HepG2 (cell line): Measurements from ENCODE around the gene LEMD2. TPM values are rescaled to one million over a fixed set of nuclear protein-coding genes. Genes with fewer than 3 reads are reported as not detected.
A peak's percentile ranks its signal among the peaks of the same experiment; 100 is the strongest.

Source experiments
- CREB1 ChIP-seq, 2 experiments: fragments of 450-650 bp in 1 of 2; IDR thresholded peaks; 2 replicates each; pipeline ENCODE4 v1.6.1; 2016 to 2017; ENCODE audit warnings: control low read depth in 1 of 2, mild to moderate bottlenecking in 1 of 2, missing compliant biosample characterization in 1 of 2, missing genetic modification characterization in 1 of 2
- NRL ChIP-seq: sonication (generic); formaldehyde crosslinking; IDR thresholded peaks from 2 replicates; pipeline ENCODE4 v1.5.0; 2020; ENCODE audit warnings: missing genetic modification reagents, mild to moderate bottlenecking, moderate library complexity, borderline replicate concordance
- PCBP2 ChIP-seq: fragments of 200-400 bp; formaldehyde crosslinking; optimal IDR thresholded peaks from 2 replicates; pipeline ENCODE3; 2018; ENCODE audit warnings: low read length, low read depth; ENCODE audit not compliant: poor library complexity, severe bottlenecking
- PRPF4 ChIP-seq: fragments of 200-400 bp; formaldehyde crosslinking; IDR thresholded peaks from 2 replicates; pipeline ENCODE4 v1.6.1; 2016; ENCODE audit warnings: low read length, low read depth; ENCODE audit not compliant: poor library complexity, severe bottlenecking
- XRCC5 ChIP-seq: fragments of 200-400 bp; formaldehyde crosslinking; optimal IDR thresholded peaks from 2 replicates; pipeline ENCODE3; 2017; ENCODE audit warnings: mild to moderate bottlenecking, low read length
- ZNF644 ChIP-seq: IDR thresholded peaks from 2 replicates; pipeline ENCODE4 v1.6.1; 2016; ENCODE audit warnings: low read depth
- polyA plus RNA-seq, 8 experiments: library from polyadenylated mRNA; depleted of rRNA in 3 of 8; stranded (reverse) in 7 of 8; unstranded in 1 of 8; fragments of >200 nt; fragmentation: Illumina TruSeq in 4 of 8; extraction: Trizol in 4 of 8; gene quantifications; 2 replicates each; pipeline versions ENCODE4 v1.2.1 to v1.2.3, GENCODE V29; 2011 to 2016; ENCODE audit warnings: low read depth in 4 of 8, missing spikeins in 1 of 8, mixed read lengths in 1 of 8; ENCODE audit not compliant: insufficient read depth in 1 of 8
- total RNA-seq, 5 experiments: library from RNA; depleted of rRNA; stranded (reverse); fragments of >200 nt; fragmentation: Illumina TruSeq; extraction: Trizol; gene quantifications; 2 replicates each; pipeline ENCODE4 v1.2.3, GENCODE V29; 2016; ENCODE audit warnings: low read depth in 1 of 5
- TF ChIP-seq, protein P1 (sequence below): sonication (generic); formaldehyde crosslinking; IDR thresholded peaks from 2 replicates; pipeline ENCODE4 v1.8.1; 2023; ENCODE audit warnings: mild to moderate bottlenecking, missing genetic modification reagents
- TF ChIP-seq, protein P2 (sequence below): sonication (generic); formaldehyde crosslinking; IDR thresholded peaks from 2 replicates; pipeline ENCODE4; 2020; ENCODE audit warnings: missing genetic modification reagents, mild to moderate bottlenecking, borderline replicate concordance
- TF ChIP-seq, protein P3 (sequence below): sonication (generic); formaldehyde crosslinking; IDR thresholded peaks from 2 replicates; pipeline ENCODE4 v1.9.0; 2022; ENCODE audit warnings: missing genetic modification reagents, mild to moderate bottlenecking, borderline replicate concordance
- TF ChIP-seq, protein P4 (sequence below): sonication (generic); formaldehyde crosslinking; IDR thresholded peaks from 2 replicates; pipeline ENCODE4 v1.5.0; 2020; ENCODE audit warnings: mild to moderate bottlenecking, missing genetic modification reagents
- TF ChIP-seq, protein P5 (sequence below): sonication (generic); formaldehyde crosslinking; IDR thresholded peaks from 2 replicates; pipeline ENCODE4 v1.4.0; 2020; ENCODE audit warnings: missing genetic modification reagents
- TF ChIP-seq, protein P6 (sequence below): sonication (generic); formaldehyde crosslinking; IDR thresholded peaks from 2 replicates; pipeline ENCODE4 v1.5.1; 2020; ENCODE audit warnings: missing genetic modification reagents, mild to moderate bottlenecking, borderline replicate concordance

Gene LEMD2
- total and polyA plus RNA-seq, 2 of the 13 experiments (the other 11 are each of a cell fraction or from before 2014, with no cell fraction given), result 45.2 to 62.9 TPM

DNA sequence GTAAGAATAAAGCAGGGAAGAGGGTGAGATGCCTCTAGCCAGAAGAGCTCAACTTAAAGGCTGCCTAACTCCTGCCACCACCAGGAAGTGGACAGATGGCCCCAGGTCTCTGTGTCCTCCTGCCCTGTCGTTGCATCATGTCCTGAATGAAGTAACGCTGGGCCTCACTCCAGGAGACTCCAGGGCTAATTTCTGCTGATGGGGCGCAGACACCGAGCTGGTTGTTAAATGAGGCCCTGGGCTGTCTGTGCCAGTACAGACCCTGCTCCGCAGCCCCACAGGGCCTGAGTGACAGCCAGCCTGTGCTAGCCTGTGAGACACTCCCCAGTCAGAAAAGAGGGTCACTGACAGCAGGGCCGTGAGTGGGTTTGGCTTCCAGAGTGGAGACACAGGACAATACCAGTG, 48.7 kb downstream of the LEMD2 start (continued):
- TF ChIP-seq, protein P1, sequence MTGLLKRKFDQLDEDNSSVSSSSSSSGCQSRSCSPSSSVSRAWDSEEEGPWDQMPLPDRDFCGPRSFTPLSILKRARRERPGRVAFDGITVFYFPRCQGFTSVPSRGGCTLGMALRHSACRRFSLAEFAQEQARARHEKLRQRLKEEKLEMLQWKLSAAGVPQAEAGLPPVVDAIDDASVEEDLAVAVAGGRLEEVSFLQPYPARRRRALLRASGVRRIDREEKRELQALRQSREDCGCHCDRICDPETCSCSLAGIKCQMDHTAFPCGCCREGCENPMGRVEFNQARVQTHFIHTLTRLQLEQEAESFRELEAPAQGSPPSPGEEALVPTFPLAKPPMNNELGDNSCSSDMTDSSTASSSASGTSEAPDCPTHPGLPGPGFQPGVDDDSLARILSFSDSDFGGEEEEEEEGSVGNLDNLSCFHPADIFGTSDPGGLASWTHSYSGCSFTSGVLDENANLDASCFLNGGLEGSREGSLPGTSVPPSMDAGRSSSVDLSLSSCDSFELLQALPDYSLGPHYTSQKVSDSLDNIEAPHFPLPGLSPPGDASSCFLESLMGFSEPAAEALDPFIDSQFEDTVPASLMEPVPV (CRISPR knock-in tag), result no peak
- no peak for TF ChIP-seq NRL (CRISPR knock-in tag)
- TF ChIP-seq ZNF644 (CRISPR knock-in tag), result peak; percentile 82; the same call in 1 of the 2 replicates
- TF ChIP-seq, protein P2, sequence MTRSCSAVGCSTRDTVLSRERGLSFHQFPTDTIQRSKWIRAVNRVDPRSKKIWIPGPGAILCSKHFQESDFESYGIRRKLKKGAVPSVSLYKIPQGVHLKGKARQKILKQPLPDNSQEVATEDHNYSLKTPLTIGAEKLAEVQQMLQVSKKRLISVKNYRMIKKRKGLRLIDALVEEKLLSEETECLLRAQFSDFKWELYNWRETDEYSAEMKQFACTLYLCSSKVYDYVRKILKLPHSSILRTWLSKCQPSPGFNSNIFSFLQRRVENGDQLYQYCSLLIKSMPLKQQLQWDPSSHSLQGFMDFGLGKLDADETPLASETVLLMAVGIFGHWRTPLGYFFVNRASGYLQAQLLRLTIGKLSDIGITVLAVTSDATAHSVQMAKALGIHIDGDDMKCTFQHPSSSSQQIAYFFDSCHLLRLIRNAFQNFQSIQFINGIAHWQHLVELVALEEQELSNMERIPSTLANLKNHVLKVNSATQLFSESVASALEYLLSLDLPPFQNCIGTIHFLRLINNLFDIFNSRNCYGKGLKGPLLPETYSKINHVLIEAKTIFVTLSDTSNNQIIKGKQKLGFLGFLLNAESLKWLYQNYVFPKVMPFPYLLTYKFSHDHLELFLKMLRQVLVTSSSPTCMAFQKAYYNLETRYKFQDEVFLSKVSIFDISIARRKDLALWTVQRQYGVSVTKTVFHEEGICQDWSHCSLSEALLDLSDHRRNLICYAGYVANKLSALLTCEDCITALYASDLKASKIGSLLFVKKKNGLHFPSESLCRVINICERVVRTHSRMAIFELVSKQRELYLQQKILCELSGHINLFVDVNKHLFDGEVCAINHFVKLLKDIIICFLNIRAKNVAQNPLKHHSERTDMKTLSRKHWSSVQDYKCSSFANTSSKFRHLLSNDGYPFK, result no peak
- TF ChIP-seq, protein P3, sequence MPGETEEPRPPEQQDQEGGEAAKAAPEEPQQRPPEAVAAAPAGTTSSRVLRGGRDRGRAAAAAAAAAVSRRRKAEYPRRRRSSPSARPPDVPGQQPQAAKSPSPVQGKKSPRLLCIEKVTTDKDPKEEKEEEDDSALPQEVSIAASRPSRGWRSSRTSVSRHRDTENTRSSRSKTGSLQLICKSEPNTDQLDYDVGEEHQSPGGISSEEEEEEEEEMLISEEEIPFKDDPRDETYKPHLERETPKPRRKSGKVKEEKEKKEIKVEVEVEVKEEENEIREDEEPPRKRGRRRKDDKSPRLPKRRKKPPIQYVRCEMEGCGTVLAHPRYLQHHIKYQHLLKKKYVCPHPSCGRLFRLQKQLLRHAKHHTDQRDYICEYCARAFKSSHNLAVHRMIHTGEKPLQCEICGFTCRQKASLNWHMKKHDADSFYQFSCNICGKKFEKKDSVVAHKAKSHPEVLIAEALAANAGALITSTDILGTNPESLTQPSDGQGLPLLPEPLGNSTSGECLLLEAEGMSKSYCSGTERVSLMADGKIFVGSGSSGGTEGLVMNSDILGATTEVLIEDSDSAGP, result no peak
- TF ChIP-seq PRPF4, result no peak
- TF ChIP-seq, protein P4, sequence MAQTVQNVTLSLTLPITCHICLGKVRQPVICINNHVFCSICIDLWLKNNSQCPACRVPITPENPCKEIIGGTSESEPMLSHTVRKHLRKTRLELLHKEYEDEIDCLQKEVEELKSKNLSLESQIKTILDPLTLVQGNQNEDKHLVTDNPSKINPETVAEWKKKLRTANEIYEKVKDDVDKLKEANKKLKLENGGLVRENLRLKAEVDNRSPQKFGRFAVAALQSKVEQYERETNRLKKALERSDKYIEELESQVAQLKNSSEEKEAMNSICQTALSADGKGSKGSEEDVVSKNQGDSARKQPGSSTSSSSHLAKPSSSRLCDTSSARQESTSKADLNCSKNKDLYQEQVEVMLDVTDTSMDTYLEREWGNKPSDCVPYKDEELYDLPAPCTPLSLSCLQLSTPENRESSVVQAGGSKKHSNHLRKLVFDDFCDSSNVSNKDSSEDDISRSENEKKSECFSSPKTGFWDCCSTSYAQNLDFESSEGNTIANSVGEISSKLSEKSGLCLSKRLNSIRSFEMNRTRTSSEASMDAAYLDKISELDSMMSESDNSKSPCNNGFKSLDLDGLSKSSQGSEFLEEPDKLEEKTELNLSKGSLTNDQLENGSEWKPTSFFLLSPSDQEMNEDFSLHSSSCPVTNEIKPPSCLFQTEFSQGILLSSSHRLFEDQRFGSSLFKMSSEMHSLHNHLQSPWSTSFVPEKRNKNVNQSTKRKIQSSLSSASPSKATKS (CRISPR knock-in tag), result no peak
- TF ChIP-seq CREB1 (IDR thresholded peaks at IDR 0.05), result no peak
- TF ChIP-seq CREB1 (CRISPR knock-in tag; IDR thresholded peaks at IDR 0.05), result no peak
- TF ChIP-seq, protein P5, sequence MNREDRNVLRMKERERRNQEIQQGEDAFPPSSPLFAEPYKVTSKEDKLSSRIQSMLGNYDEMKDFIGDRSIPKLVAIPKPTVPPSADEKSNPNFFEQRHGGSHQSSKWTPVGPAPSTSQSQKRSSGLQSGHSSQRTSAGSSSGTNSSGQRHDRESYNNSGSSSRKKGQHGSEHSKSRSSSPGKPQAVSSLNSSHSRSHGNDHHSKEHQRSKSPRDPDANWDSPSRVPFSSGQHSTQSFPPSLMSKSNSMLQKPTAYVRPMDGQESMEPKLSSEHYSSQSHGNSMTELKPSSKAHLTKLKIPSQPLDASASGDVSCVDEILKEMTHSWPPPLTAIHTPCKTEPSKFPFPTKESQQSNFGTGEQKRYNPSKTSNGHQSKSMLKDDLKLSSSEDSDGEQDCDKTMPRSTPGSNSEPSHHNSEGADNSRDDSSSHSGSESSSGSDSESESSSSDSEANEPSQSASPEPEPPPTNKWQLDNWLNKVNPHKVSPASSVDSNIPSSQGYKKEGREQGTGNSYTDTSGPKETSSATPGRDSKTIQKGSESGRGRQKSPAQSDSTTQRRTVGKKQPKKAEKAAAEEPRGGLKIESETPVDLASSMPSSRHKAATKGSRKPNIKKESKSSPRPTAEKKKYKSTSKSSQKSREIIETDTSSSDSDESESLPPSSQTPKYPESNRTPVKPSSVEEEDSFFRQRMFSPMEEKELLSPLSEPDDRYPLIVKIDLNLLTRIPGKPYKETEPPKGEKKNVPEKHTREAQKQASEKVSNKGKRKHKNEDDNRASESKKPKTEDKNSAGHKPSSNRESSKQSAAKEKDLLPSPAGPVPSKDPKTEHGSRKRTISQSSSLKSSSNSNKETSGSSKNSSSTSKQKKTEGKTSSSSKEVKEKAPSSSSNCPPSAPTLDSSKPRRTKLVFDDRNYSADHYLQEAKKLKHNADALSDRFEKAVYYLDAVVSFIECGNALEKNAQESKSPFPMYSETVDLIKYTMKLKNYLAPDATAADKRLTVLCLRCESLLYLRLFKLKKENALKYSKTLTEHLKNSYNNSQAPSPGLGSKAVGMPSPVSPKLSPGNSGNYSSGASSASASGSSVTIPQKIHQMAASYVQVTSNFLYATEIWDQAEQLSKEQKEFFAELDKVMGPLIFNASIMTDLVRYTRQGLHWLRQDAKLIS, result no peak
- TF ChIP-seq, protein P6, sequence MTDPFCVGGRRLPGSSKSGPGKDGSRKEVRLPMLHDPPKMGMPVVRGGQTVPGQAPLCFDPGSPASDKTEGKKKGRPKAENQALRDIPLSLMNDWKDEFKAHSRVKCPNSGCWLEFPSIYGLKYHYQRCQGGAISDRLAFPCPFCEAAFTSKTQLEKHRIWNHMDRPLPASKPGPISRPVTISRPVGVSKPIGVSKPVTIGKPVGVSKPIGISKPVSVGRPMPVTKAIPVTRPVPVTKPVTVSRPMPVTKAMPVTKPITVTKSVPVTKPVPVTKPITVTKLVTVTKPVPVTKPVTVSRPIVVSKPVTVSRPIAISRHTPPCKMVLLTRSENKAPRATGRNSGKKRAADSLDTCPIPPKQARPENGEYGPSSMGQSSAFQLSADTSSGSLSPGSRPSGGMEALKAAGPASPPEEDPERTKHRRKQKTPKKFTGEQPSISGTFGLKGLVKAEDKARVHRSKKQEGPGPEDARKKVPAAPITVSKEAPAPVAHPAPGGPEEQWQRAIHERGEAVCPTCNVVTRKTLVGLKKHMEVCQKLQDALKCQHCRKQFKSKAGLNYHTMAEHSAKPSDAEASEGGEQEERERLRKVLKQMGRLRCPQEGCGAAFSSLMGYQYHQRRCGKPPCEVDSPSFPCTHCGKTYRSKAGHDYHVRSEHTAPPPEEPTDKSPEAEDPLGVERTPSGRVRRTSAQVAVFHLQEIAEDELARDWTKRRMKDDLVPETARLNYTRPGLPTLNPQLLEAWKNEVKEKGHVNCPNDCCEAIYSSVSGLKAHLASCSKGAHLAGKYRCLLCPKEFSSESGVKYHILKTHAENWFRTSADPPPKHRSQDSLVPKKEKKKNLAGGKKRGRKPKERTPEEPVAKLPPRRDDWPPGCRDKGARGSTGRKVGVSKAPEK (CRISPR knock-in tag), result no peak
- TF ChIP-seq PCBP2, result no peak
- no peak for TF ChIP-seq XRCC5
